ENCODE data around the gene DYRK2. TPM values are rescaled to one million over a fixed set of nuclear protein-coding genes. Genes with fewer than 3 reads are reported as not detected.
A peak's percentile ranks its signal among the peaks of the same experiment; 100 is the strongest.
"Not testable (repeated sequence)": the region's sequence is repeated elsewhere in the genome, so short reads cannot be mapped to it uniquely, and the experiment has no call there.

The DYRK2 gene
- total and polyA plus RNA-seq, 8 donors = 2.6 to 25.8 (median 12.2) TPM

DNA sequence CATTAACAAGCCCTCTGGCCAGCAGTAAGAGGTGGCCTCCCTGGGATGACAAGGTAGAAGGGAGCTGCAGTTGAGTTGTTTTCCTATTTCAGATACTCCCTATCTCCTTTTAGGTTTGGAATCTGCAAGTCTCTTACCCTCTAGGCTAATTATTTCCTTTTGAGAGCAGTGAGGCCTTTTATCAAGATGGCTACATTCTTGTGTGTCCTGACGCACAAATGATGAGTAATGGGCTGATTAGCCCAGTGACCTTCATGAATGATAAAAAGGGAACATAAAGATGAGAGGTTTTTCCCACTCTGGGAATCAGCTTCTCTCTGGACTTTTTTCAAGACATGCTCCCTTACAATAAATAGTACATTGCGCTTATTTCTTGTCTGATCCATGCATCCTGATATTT is 22.9 kb downstream of the DYRK2 start:
- intact Hi-C loops (cut with DNase I) = no loop called here
- TF ChIP-seq, protein P1, sequence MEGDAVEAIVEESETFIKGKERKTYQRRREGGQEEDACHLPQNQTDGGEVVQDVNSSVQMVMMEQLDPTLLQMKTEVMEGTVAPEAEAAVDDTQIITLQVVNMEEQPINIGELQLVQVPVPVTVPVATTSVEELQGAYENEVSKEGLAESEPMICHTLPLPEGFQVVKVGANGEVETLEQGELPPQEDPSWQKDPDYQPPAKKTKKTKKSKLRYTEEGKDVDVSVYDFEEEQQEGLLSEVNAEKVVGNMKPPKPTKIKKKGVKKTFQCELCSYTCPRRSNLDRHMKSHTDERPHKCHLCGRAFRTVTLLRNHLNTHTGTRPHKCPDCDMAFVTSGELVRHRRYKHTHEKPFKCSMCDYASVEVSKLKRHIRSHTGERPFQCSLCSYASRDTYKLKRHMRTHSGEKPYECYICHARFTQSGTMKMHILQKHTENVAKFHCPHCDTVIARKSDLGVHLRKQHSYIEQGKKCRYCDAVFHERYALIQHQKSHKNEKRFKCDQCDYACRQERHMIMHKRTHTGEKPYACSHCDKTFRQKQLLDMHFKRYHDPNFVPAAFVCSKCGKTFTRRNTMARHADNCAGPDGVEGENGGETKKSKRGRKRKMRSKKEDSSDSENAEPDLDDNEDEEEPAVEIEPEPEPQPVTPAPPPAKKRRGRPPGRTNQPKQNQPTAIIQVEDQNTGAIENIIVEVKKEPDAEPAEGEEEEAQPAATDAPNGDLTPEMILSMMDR (IDR thresholded peaks at IDR 0.05) = no peak
- Histone ChIP-seq H3K4me1 (peaks cover 0 to 9% (median 9%) of the 10 kb centered on the region in 3 donors), H3K27me3 (no peaks in the 10 kb centered on the region), H3K36me3 (no peaks in the 10 kb centered on the region), H3K27ac (peak overlapping the region in 1 of 4 donors; percentile 30), H3K9me3 (no peaks in the 10 kb centered on the region), H3K4me3 (no peak overlapping the region)
- ATAC-seq (peak in 3 of 4 donors; percentile 14 to 17 (median 16)), DNase-seq (no peak), FAIRE-seq (no peak)
- 66 to 78% methylated on average over 2 of the region's 2 CpGs for WGBS, 2 donors

DNA sequence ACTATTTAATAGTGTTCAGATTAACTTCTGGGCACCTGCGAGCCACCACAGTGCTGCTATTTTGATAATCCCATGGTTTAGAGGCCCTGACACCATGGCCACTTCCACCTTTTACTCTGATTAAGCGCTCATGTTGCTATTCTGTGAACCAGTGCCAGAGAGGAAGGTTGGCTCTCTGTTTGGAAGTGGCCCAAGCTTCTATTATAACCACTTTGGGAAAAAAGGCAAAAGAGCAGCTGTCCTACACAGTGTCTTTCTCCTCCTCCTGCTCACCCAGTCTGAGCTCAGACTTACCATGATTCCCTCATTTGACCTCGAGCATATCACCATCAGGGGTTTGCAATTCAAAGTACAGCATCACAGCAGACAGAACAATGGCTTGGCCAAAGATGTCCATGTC is 23.3 kb downstream of the DYRK2 start:
- DNase-seq (peak in 3 of 6 donors; percentile 38 to 55 (median 40)), FAIRE-seq (no peak), ATAC-seq (peak; percentile 85 to 92 (median 86))
- no peaks in the 10 kb centered on the region for H3K36me3 ChIP-seq
- intact Hi-C loops (cut with DNase I) = no loop called here
- TF ChIP-seq, protein P1 (IDR thresholded peaks at IDR 0.05) = no peak
- WGBS, 2 donors = 35 to 39% methylated on average over 3 of the region's 3 CpGs
- no peaks in the 10 kb centered on the region for H3K9me3 ChIP-seq
- H3K4me1 ChIP-seq = peaks cover 0 to 9% (median 9%) of the 10 kb centered on the region in 3 donors
- no peak overlapping the region for H3K4me3 ChIP-seq
- H3K27me3 ChIP-seq = no peaks in the 10 kb centered on the region
- H3K27ac ChIP-seq = peak overlapping the region in 1 of 4 donors; percentile 30

DNA sequence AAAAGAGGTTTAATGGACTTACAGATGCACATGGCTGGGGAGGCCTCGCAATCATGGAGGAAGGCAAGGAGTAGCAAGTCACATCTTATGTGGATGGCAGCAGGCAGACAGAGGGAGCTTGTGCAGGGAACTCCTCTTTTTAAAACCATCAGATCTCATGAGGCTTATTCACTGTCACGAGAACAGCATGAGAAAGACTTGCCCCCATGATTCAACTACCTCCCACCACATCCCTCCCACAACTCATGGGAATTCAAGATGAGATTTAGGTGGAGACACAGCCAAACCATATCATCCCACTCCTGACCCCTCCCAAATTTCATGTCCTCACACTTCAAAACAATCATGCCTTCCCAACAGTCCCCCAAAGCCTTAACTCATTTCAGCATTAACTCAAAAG is 24.0 kb downstream of the DYRK2 start:
- H3K9me3 ChIP-seq; FAIRE-seq; H3K36me3 ChIP-seq; H3K4me3 ChIP-seq; H3K27me3 ChIP-seq; ATAC-seq; DNase-seq; intact Hi-C loops (cut with DNase I); H3K4me1 ChIP-seq; H3K27ac ChIP-seq: not testable (repeated sequence)
- 92 to 93% methylated on average over 2 of the region's 2 CpGs for WGBS, 2 donors

DNA sequence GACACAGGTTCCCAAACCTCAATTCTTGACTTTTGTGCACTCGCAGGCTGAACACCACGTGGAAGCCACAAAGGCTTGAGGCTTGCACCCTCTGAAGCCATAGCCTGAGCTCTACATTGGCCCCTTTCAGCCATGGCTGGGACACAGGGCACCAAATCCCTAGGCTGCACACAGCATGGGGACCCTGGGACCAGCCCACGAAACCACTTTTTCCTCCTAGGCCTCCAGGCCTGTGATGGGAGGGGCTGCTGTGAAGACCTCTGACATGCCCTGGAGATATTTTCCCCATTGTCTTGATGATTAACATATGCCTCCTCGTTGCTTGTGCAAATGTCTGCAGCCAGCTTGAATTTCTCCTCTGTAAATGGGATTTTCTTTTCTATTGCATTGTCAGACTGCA is 25.0 kb downstream of the DYRK2 start:
- intact Hi-C loops (cut with DNase I); H3K4me3 ChIP-seq; H3K27ac ChIP-seq; ATAC-seq; DNase-seq; FAIRE-seq; H3K36me3 ChIP-seq; H3K9me3 ChIP-seq; H3K27me3 ChIP-seq: not testable (repeated sequence)
- H3K4me1 ChIP-seq = peaks cover 0 to 15% (median 11%) of the 10 kb centered on the region in 3 donors
- 96 to 97% methylated on average over 4 of the region's 4 CpGs for WGBS, 2 donors

DNA sequence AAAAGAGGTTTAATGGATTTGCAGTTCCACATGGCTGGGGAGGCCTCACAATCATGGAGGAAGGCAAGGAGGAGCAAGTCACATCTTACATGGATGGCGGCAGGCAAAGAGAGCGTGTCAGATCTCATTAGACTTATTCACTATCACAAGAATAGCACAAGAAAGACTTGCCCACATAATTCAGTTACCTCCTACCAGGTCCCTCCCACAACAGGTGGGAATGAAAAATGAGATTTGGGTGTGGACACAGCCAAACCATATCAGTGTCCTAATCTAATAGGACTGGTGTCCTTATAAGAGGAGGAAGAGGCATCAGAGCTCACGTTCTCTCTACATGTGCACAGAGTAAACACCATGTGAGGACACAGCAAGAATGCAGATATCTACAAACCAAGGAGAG is 25.9 kb downstream of the DYRK2 start:
- FAIRE-seq (no peak), ATAC-seq (no peak), DNase-seq (no peak)
- TF ChIP-seq, protein P1 (IDR thresholded peaks at IDR 0.05) = no peak
- H3K4me3 ChIP-seq = no peak overlapping the region
- H3K9me3 ChIP-seq = no peaks in the 10 kb centered on the region
- 97 to 100% methylated on average over 3 of the region's 3 CpGs for WGBS, 2 donors
- H3K27me3 ChIP-seq = no peaks in the 10 kb centered on the region
- H3K27ac ChIP-seq = no peak overlapping the region
- intact Hi-C loops (cut with DNase I) = no loop called here
- peaks cover 0 to 21% (median 12%) of the 10 kb centered on the region in 3 donors for H3K4me1 ChIP-seq
- H3K36me3 ChIP-seq = no peaks in the 10 kb centered on the region

DNA sequence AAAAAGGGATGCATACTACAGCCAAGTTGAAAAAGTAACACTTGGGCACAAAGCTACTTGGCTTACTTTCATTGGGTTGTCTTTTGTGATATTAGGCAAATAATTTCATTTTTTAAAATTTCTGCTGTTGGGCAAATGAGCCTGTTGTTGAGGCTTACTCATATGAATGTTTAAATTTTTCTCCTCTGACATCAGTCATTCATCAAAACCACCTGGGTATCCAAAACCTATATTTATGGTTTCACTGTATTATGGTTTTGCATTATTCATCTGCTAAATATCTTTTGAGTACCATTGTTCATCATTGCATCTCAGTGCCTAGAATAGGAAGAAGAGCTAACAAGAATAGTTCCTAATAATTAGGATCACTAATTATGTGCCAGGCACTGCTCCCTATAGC is 28.1 kb downstream of the DYRK2 start:
- H3K27me3 ChIP-seq = no peaks in the 10 kb centered on the region
- no peak overlapping the region for H3K4me3 ChIP-seq
- ATAC-seq (no peak), DNase-seq (no peak), FAIRE-seq (no peak)
- no peak overlapping the region for H3K27ac ChIP-seq
- TF ChIP-seq, protein P1 (IDR thresholded peaks at IDR 0.05) = no peak
- H3K4me1 ChIP-seq = peaks cover 0 to 14% (median 6%) of the 10 kb centered on the region in 3 donors
- intact Hi-C loops (cut with DNase I) = no loop called here
- H3K9me3 ChIP-seq = no peaks in the 10 kb centered on the region
- no peaks in the 10 kb centered on the region for H3K36me3 ChIP-seq
